ENCODE data around the gene ZNF3.

GRCh38 chr7:100093498-100093897 lies 12.0 kb upstream of the ZNF3 start:
- TF ChIP-seq CTCF (IDR thresholded peaks at IDR 0.05) = no peak
- no peak for TF ChIP-seq POLR2AphosphoS5 (IDR thresholded peaks at IDR 0.05)

Data from prostate gland (tissue), 2 donors.